Vagina (tissue), 2 donors: ENCODE results near the gene COL12A1. TPM values are rescaled to one million over a fixed set of nuclear protein-coding genes. Genes with fewer than 3 reads are reported as not detected.

Experiments
- DNase-seq, 2 donors: peaks; one replicate each; pipeline ENCODE4 v3.0.0-alpha.2; 2017; ENCODE audit errors: extremely low spot score in 2 of 2
- H3K27ac ChIP-seq: fragments of 200-600 bp; sonication (generic); one replicate; pipeline ENCODE4 v1.5.1; 2019
- H3K27me3 ChIP-seq: fragments of 200-600 bp; sonication (generic); one replicate; pipeline ENCODE4 v1.5.1; 2019
- H3K36me3 ChIP-seq, 2 donors: fragments of 200-600 bp; sonication (generic); one replicate each; pipeline ENCODE4 v1.5.1; 2017 to 2019
- H3K4me1 ChIP-seq: fragments of 200-600 bp; sonication (generic); one replicate; pipeline ENCODE4 v1.5.1; 2019
- H3K4me3 ChIP-seq, 2 donors: fragments of 200-600 bp; sonication (generic); 1 replicate in 1 of 2; 2 replicates in 1 of 2; pipeline ENCODE4 v1.5.1; 2016 to 2019
- H3K9me3 ChIP-seq: fragments of 200-600 bp; sonication (generic); one replicate; pipeline ENCODE4 v1.5.1; 2019
- POLR2A ChIP-seq, 2 donors: fragments of 450-650 bp; IDR thresholded peaks; one replicate each; pipeline ENCODE4 v1.6.1; 2017; ENCODE audit warnings: antibody characterized with exemption in 2 of 2, mild to moderate bottlenecking in 2 of 2, moderate library complexity in 2 of 2
- POLR2AphosphoS5 ChIP-seq, 2 donors: sonication (generic); formaldehyde crosslinking; IDR thresholded peaks; one replicate each; pipeline ENCODE4 v1.9.0; 2017; ENCODE audit warnings: antibody characterized with exemption in 2 of 2, mild to moderate bottlenecking in 2 of 2, low read depth in 1 of 2; ENCODE audit not compliant: insufficient read depth in 1 of 2
- intact Hi-C: fragments of 100-400 bp; cut with DNase I; formaldehyde crosslinking; loops from one replicate; pipeline ENCODE4 v1.15.1; 2023
- total RNA-seq: library from RNA; depleted of rRNA; stranded (reverse); fragments of >200 nt; gene quantifications from one replicate; pipeline ENCODE4 v1.2.3, GENCODE V29; 2016
- TF ChIP-seq, protein P1 (sequence below), 3 experiments: fragments of 450-650 bp in 2 of 3; fragments of 200-600 bp in 1 of 3; sonication (generic) in 1 of 3; IDR thresholded peaks; one replicate each; pipeline ENCODE4 v1.5.1; 2017 to 2019; ENCODE audit warnings: antibody characterized with exemption in 3 of 3, mild to moderate bottlenecking in 2 of 3, moderate library complexity in 2 of 3

Gene COL12A1
- total RNA-seq, 1 donor from 2014 or later = 130 TPM

DNA sequence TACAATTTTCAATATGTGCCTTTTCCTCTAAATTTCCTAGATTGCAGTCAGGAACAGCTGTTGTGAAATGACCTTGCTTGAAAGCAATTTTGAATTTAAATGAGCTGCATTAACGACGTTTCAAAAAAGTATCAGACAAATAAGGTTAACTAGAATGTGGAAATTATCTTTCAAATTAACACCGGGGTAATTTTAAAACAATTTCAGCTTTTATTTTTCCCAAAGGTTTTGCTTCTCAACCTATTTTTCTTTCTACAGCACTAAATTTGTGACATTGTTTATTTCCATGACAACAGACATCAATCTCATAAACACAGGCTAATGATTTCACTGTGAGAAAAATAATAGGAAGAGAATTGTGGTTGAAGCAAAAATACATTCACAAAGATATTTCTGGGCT, 38.5 kb downstream of the COL12A1 start:
- Histone ChIP-seq H3K4me3 (no peak overlapping the region), H3K9me3 (no peaks in the 10 kb centered on the region), H3K36me3 (peaks cover 0 to 5% of the 10 kb centered on the region in 2 donors), H3K27me3 (no peaks in the 10 kb centered on the region), H3K4me1 (peaks cover 32% of the 10 kb centered on the region), H3K27ac (no peak overlapping the region)
- DNase-seq = no peak
- intact Hi-C loops = no loop called here
- TF ChIP-seq POLR2A (IDR thresholded peaks at IDR 0.05) (no peak), POLR2AphosphoS5 (IDR thresholded peaks at IDR 0.05; ENCODE audit: insufficient read depth in 1 of 2, low read depth in 1 of 2) (no peak)
- TF ChIP-seq, protein P1, sequence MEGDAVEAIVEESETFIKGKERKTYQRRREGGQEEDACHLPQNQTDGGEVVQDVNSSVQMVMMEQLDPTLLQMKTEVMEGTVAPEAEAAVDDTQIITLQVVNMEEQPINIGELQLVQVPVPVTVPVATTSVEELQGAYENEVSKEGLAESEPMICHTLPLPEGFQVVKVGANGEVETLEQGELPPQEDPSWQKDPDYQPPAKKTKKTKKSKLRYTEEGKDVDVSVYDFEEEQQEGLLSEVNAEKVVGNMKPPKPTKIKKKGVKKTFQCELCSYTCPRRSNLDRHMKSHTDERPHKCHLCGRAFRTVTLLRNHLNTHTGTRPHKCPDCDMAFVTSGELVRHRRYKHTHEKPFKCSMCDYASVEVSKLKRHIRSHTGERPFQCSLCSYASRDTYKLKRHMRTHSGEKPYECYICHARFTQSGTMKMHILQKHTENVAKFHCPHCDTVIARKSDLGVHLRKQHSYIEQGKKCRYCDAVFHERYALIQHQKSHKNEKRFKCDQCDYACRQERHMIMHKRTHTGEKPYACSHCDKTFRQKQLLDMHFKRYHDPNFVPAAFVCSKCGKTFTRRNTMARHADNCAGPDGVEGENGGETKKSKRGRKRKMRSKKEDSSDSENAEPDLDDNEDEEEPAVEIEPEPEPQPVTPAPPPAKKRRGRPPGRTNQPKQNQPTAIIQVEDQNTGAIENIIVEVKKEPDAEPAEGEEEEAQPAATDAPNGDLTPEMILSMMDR (IDR thresholded peaks at IDR 0.05) = no peak

DNA sequence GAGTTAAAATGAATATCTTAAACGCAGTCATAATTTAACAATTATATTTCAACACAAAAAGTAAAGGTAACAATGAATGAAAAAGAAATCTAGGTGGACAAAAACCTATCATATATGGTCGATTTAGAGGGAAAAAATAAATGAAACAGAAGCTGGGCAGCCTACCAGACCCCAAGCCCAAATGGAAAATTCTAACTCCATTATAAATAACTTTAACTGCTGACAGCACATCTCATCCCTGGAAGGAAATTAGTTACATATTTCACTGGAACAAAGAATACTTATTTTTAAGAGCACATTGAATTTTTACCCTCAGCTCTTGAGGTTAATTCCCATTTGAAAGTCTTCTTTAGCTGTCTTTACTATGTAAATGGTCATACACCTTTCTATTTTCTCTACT, 39.1 kb downstream of the COL12A1 start:
- H3K27ac ChIP-seq = no peak overlapping the region

DNA sequence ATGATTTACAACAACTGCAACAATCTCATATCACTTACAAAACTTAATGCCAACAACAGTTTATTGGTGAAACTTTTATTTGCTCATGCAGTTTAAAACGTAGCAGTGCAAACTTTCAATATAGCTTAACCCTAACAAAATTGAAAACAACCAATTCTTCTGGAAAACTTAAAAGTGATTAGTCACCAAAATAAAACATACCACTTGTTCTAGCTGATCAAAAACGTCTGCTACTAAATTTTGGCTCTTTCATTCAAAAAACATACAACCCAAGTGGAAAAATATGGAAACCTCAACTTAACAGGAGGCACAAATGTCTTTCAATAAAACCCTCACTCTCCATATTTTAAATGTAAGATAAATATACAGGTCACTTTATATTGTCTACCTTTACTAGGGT, 39.6 kb downstream of the COL12A1 start:
- TF ChIP-seq, protein P1 (IDR thresholded peaks at IDR 0.05) = no peak
- TF ChIP-seq POLR2AphosphoS5 (IDR thresholded peaks at IDR 0.05; ENCODE audit: insufficient read depth in 1 of 2, low read depth in 1 of 2) = no peak
- TF ChIP-seq POLR2A (IDR thresholded peaks at IDR 0.05) = no peak
- H3K9me3 ChIP-seq = no peaks in the 10 kb centered on the region
- intact Hi-C loops = no loop called here
- H3K36me3 ChIP-seq = peaks cover 0 to 5% of the 10 kb centered on the region in 2 donors
- DNase-seq = no peak
- no peaks in the 10 kb centered on the region for H3K27me3 ChIP-seq
- no peak overlapping the region for H3K4me3 ChIP-seq
- H3K27ac ChIP-seq = no peak overlapping the region
- H3K4me1 ChIP-seq = peaks cover 23% of the 10 kb centered on the region

More for the DNA sequence above, 39.1 kb downstream of the COL12A1 start:
- Histone ChIP-seq H3K9me3 (no peaks in the 10 kb centered on the region), H3K4me1 (peaks cover 28% of the 10 kb centered on the region), H3K4me3 (no peak overlapping the region), H3K36me3 (peaks cover 0 to 5% of the 10 kb centered on the region in 2 donors), H3K27me3 (no peaks in the 10 kb centered on the region)
- TF ChIP-seq POLR2AphosphoS5 (IDR thresholded peaks at IDR 0.05; ENCODE audit: insufficient read depth in 1 of 2, low read depth in 1 of 2) (no peak), POLR2A (IDR thresholded peaks at IDR 0.05) (no peak)
- TF ChIP-seq, protein P1 (IDR thresholded peaks at IDR 0.05) = no peak
- no peak for DNase-seq
- intact Hi-C loops = no loop called here

DNA sequence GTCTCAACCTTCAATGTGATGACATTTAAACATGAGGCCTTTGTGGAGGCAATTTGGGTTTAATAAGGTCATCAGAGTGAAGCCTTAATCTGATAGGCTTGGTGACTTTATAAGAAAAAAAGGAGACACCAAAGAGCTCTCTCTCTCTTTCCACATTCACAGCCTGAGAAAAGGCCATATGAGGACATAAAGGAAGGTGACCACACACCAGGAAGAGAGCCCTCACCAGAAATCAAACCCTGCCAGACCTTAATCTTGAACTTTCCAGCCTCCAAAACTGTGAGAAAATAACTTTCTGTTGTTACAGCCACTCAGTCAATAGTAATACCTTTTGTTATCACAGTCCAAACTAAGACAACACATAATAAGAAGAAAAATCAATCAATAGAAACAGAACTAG, 47.7 kb downstream of the COL12A1 start:
- intact Hi-C loops = no loop called here
- H3K27me3 ChIP-seq = no peaks in the 10 kb centered on the region
- no peaks in the 10 kb centered on the region for H3K36me3 ChIP-seq
- no peaks in the 10 kb centered on the region for H3K9me3 ChIP-seq
- H3K27ac ChIP-seq = no peak overlapping the region
- no peaks in the 10 kb centered on the region for H3K4me1 ChIP-seq
- H3K4me3 ChIP-seq = no peak overlapping the region
- DNase-seq = no peak
- TF ChIP-seq POLR2A (IDR thresholded peaks at IDR 0.05) (no peak), POLR2AphosphoS5 (IDR thresholded peaks at IDR 0.05; ENCODE audit: insufficient read depth in 1 of 2, low read depth in 1 of 2) (no peak)
- TF ChIP-seq, protein P1 (IDR thresholded peaks at IDR 0.05) = no peak

DNA sequence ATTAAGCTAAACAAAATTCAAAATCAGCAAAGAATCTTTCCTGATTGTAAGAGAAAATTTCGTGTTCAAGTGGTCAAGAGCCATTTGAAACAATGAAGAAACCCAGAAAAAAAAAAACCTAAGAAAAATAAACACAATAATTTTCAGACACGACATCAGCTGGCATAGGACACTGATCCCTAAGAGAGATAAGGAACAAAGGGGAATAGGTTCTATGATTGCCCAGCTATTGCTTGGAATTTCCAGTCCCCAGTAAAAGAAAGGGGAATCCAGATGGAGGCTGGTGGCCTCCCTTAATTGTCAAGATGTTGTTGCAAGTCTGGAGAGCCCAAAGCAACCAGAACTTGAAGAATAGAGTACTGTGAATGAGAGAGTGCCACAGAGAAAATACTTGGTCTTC, 48.5 kb downstream of the COL12A1 start:
- H3K27ac ChIP-seq = no peak overlapping the region
- no peaks in the 10 kb centered on the region for H3K36me3 ChIP-seq
- DNase-seq = no peak
- H3K27me3 ChIP-seq = no peaks in the 10 kb centered on the region
- no peak for TF ChIP-seq POLR2AphosphoS5 (IDR thresholded peaks at IDR 0.05; ENCODE audit: insufficient read depth in 1 of 2, low read depth in 1 of 2)
- TF ChIP-seq, protein P1 (IDR thresholded peaks at IDR 0.05) = no peak
- intact Hi-C loops = no loop called here
- H3K4me1 ChIP-seq = no peaks in the 10 kb centered on the region
- H3K4me3 ChIP-seq = no peak overlapping the region
- H3K9me3 ChIP-seq = no peaks in the 10 kb centered on the region
